GM19455 (cell line): ENCODE data around the gene EDIL3.

Source experiments
- ATAC-seq: cut with Tn5 transposase; IDR thresholded peaks from one replicate; pipeline ENCODE4 v1.9.1; 2021; ENCODE audit not compliant: unreplicated experiment

The EDIL3 gene

GRCh38 chr5:84384604-84385575, at the start of gene EDIL3:
Gene EDIL3, minus strand, starts transcription at chr5:84384880. Its CDS starts 506 bp downstream, at chr5:84384374.
- ATAC-seq, result no peak

GRCh38 chr5:84433461-84433860, 48.8 kb upstream of the EDIL3 start:
- ATAC-seq, result no peak

- ATAC-seq, result no peak
Observed at GRCh38 chr5:84430863-84431663, 46.4 kb upstream of the EDIL3 start.

GRCh38 chr5:84430079-84430478, 45.4 kb upstream of the EDIL3 start:
- ATAC-seq, result no peak

- ATAC-seq, result no peak
Observed at GRCh38 chr5:84425365-84425881, 40.7 kb upstream of the EDIL3 start.

- no peak for ATAC-seq
Observed at GRCh38 chr5:84419742-84420141, 35.1 kb upstream of the EDIL3 start.

GRCh38 chr5:84411832-84412605, 27.3 kb upstream of the EDIL3 start:
- no peak for ATAC-seq

- ATAC-seq, result no peak
Observed at GRCh38 chr5:84406111-84406510, 21.4 kb upstream of the EDIL3 start.

GRCh38 chr5:84403773-84404172, 19.1 kb upstream of the EDIL3 start:
- no peak for ATAC-seq

GRCh38 chr5:84397385-84397784, 12.7 kb upstream of the EDIL3 start:
- ATAC-seq, result no peak

GRCh38 chr5:84393969-84394368, 9.3 kb upstream of the EDIL3 start:
- no peak for ATAC-seq

- no peak for ATAC-seq
Observed at GRCh38 chr5:84392836-84393235, 8.2 kb upstream of the EDIL3 start.

GRCh38 chr5:84385705-84386104, 1.0 kb upstream of the EDIL3 start:
- ATAC-seq, result no peak

GRCh38 chr5:84383816-84384603, 670 bp downstream of the EDIL3 start:
- ATAC-seq, result no peak

GRCh38 chr5:84383296-84383815, 1.3 kb downstream of the EDIL3 start:
- ATAC-seq, result no peak

- ATAC-seq, result no peak
Observed at GRCh38 chr5:84382363-84383295, 2.1 kb downstream of the EDIL3 start.

- no peak for ATAC-seq
Observed at GRCh38 chr5:84381502-84382362, 2.9 kb downstream of the EDIL3 start.

- no peak for ATAC-seq
Observed at GRCh38 chr5:84379749-84380148, 4.9 kb downstream of the EDIL3 start.
